C4-2B (cell line): ENCODE results near the gene TAF3.

Experiments
- ZFX ChIP-seq: fragments of 450-650 bp; IDR thresholded peaks from 2 replicates; pipeline ENCODE4 v1.6.1; 2017
- TF ChIP-seq, protein P1 (sequence below): fragments of 450-650 bp; conservative IDR thresholded peaks from 2 replicates; pipeline ENCODE4 v1.5.1; 2017; ENCODE audit warnings: mild to moderate bottlenecking

DNA sequence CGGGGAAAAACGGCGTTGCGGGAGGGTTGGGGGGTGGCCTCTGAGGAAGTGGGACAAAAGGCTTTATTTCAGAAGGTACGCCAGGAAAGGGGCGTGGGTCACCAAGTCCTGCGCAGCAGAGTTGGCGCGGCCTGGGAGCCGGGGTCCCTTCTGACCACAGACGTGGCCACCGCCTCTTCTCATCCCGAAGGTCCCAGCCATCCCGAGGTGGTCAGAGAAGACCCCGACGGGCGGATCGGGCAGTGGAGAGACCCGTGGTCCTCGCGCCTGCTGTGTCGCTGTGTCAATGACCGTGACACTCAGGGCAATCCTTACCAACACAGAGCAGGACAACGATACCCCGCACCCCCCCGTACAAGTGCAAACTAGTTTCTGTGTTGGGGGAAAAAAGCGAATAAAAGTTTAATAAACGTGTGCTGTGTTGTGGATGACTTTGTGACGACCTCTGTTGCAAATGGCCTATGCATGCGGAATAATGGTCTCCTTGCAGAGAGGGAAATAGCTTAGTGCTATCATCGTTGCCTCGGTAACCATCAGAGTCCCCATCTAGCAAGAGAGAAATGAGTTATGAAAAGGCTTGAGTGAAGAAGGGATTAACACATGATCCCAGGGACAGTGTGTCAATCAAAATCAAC, 216.8 kb downstream of the TAF3 start:
- no peak for TF ChIP-seq ZFX
- TF ChIP-seq, protein P1, sequence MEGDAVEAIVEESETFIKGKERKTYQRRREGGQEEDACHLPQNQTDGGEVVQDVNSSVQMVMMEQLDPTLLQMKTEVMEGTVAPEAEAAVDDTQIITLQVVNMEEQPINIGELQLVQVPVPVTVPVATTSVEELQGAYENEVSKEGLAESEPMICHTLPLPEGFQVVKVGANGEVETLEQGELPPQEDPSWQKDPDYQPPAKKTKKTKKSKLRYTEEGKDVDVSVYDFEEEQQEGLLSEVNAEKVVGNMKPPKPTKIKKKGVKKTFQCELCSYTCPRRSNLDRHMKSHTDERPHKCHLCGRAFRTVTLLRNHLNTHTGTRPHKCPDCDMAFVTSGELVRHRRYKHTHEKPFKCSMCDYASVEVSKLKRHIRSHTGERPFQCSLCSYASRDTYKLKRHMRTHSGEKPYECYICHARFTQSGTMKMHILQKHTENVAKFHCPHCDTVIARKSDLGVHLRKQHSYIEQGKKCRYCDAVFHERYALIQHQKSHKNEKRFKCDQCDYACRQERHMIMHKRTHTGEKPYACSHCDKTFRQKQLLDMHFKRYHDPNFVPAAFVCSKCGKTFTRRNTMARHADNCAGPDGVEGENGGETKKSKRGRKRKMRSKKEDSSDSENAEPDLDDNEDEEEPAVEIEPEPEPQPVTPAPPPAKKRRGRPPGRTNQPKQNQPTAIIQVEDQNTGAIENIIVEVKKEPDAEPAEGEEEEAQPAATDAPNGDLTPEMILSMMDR, result no peak
